ENCODE data around the gene ZNF184. TPM values are rescaled to one million over a fixed set of nuclear protein-coding genes. Genes with fewer than 3 reads are reported as not detected.

The ZNF184 gene
- total RNA-seq (2021) (7.0 and 8.8 TPM in 2 replicates), Bru-seq, nascent RNA (percentile 83 among the genes with signal in this experiment), BruChase-seq, experiment 1, labeled RNA remaining after a 2-hour chase (percentile 75 among the genes with signal in this experiment), BruChase-seq, experiment 2, labeled RNA remaining after a 6-hour chase (percentile 69 among the genes with signal in this experiment)
- long read RNA-seq, transcript ZNF184-201 (6 exons, 3,101 nt), result major isoform, 5 of 19 reads
- long read RNA-seq, partial matches to known transcripts, result 0 of 19 reads
- long read RNA-seq, other reads (novel, unspliced or antisense), result 12 of 19 reads

GRCh38 chr6:27472617-27473400 is at the start of gene ZNF184:
TSS of gene ZNF184 (minus strand) at chr6:27473105. CDS start at chr6:27472294, 811 bp downstream.
- Histone ChIP-seq H4K20me1 (ENCODE audit: insufficient read depth) (no peaks in the 10 kb centered on the region), H3K27me3 (ENCODE audit: insufficient read depth, low read depth) (no peaks in the 10 kb centered on the region), H3K79me2 (ENCODE audit: low read depth) (peaks cover 11% of the 10 kb centered on the region; the same call in 1 of the 2 replicates), H3K4me1 (replicated peaks; ENCODE audit: insufficient read depth) (peaks cover 12% of the 10 kb centered on the region; the same call in 1 of the 2 replicates), H3F3A (ENCODE audit: insufficient read depth, low read depth) (peaks cover 26% of the 10 kb centered on the region; the same call in 1 of the 2 replicates), H3K4me3 (peak within 1 kb of the TSS; percentile 91), H3K27ac (peak within 1 kb of the TSS; percentile 79), H3K36me3 (ENCODE audit: low read depth) (peaks cover 21% of the 10 kb centered on the region), H3K4me2 (peak within 1 kb of the TSS; percentile 97), H2AFZ (peak within 1 kb of the TSS; percentile 96), H3K9me2 (ENCODE audit: insufficient read depth) (no peaks in the 10 kb centered on the region), H3K9me3 (ENCODE audit: insufficient read depth, low read depth) (peaks cover 8% of the 10 kb centered on the region)
- intact Hi-C loops (cut with micrococcal nuclease; ENCODE audit: unreplicated experiment), result loop anchor here (1.0 to 10.0 kb wide), 8 partner anchors 131 to 422 kb away; partner anchors contain the start of gene POM121L2
- TSS peak; percentile 72 for BruUV-seq (replicated peaks)
- DNase-seq, result peak; percentile 94 to 98
- ChIA-PET POLR2A (ENCODE audit: unreplicated experiment) (interaction anchor here (0.5 to 1.3 kb wide), 11 partner anchors 121 to 1369 kb away, joined by 3 to 20 read pairs (median 5); a partner anchor contains a TSS), CTCF (interaction anchor here (0.5 to 0.9 kb wide), 2 partner anchors 295 to 1387 kb away, joined by 6 to 19 read pairs; no protein-coding TSS in a partner anchor)
- TF ChIP-seq CTCF (conservative IDR thresholded peaks at IDR 0.05) (peak; percentile 19; the same call in 1 of the 2 replicates), EZH2 (IDR thresholded peaks at IDR 0.05; ENCODE audit: low read depth) (no peak)

GRCh38 chr6:27518881-27519795 is 46.2 kb upstream of the ZNF184 start:
- H3K27me3 ChIP-seq (ENCODE audit: insufficient read depth, low read depth), result no peaks in the 10 kb centered on the region
- TF ChIP-seq EZH2 (IDR thresholded peaks at IDR 0.05; ENCODE audit: low read depth), result no peak
- peak; percentile 86 for TF ChIP-seq CTCF (conservative IDR thresholded peaks at IDR 0.05)
- H3K9me2 ChIP-seq (ENCODE audit: insufficient read depth), result no peaks in the 10 kb centered on the region
- peak overlapping the region; percentile 98 for H2AFZ ChIP-seq
- H3K9me3 ChIP-seq (ENCODE audit: insufficient read depth, low read depth), result no peaks in the 10 kb centered on the region
- no peaks in the 10 kb centered on the region for H3K36me3 ChIP-seq (ENCODE audit: low read depth)
- intact Hi-C loops (cut with micrococcal nuclease; ENCODE audit: unreplicated experiment), result loop anchor here (1.0 to 5.0 kb wide), 8 partner anchors 14 to 376 kb away; partner anchors contain the start of gene POM121L2
- no peaks in the 10 kb centered on the region for H4K20me1 ChIP-seq (ENCODE audit: insufficient read depth)
- H3F3A ChIP-seq (ENCODE audit: insufficient read depth, low read depth), result peaks cover 9% of the 10 kb centered on the region; the same call in 1 of the 2 replicates
- H3K27ac ChIP-seq, result peak overlapping the region; percentile 50
- CTCF ChIA-PET, result interaction anchor here (0.6 to 2.8 kb wide), 12 partner anchors 19 to 342 kb away, joined by 3 to 10 read pairs (median 4); no protein-coding TSS in a partner anchor
- POLR2A ChIA-PET (ENCODE audit: unreplicated experiment), result interaction anchor here (0.6 to 0.7 kb wide), 4 partner anchors 26 to 185 kb away, joined by 3 to 6 read pairs (median 4); no protein-coding TSS in a partner anchor
- peak overlapping the region; percentile 87 for H3K4me3 ChIP-seq
- no TSS peak for BruUV-seq (replicated peaks)
- DNase-seq, result peak; percentile 72 to 85
- H3K4me2 ChIP-seq, result peak overlapping the region; percentile 78
- peaks cover 19% of the 10 kb centered on the region for H3K4me1 ChIP-seq (replicated peaks; ENCODE audit: insufficient read depth)
- H3K79me2 ChIP-seq (ENCODE audit: low read depth), result no peaks in the 10 kb centered on the region

Measured in PC-9 (cell line).